NCI-H2107 treated with DMSO at 0.1 percent for 48 hours (cell line): ENCODE results near the gene DDX31.

Experiments used
- DNase-seq: peaks from one replicate; lab custom pipeline; 2025; ENCODE audit not compliant: unreplicated experiment; lab: John Stamatoyannopoulos, UW

The DDX31 gene

GRCh38 chr9:132674485-132674884, 4.7 kb upstream of the DDX31 start:
- no peak for DNase-seq

- DNase-seq = no peak
Observed at GRCh38 chr9:132673355-132673754, 3.6 kb upstream of the DDX31 start.

GRCh38 chr9:132672413-132672690, 2.6 kb upstream of the DDX31 start:
- DNase-seq = no peak

- no peak for DNase-seq
Observed at GRCh38 chr9:132671620-132672412, 2.0 kb upstream of the DDX31 start.

GRCh38 chr9:132670457-132671391, 941 bp upstream of the DDX31 start, which contains the start of gene GTF3C4:
TSS of gene GTF3C4 (plus strand) at chr9:132670464. CDS start at chr9:132670599, 135 bp downstream.
- DNase-seq = peak; percentile 3

GRCh38 chr9:132669319-132669697, 475 bp downstream of the DDX31 start:
- DNase-seq = no peak

GRCh38 chr9:132663851-132664250, 5.9 kb downstream of the DDX31 start:
- no peak for DNase-seq

- no peak for DNase-seq
Observed at GRCh38 chr9:132663117-132663516, 6.7 kb downstream of the DDX31 start.

GRCh38 chr9:132662152-132662945, 7.4 kb downstream of the DDX31 start:
- no peak for DNase-seq

- no peak for DNase-seq
Observed at GRCh38 chr9:132656299-132656698, 13.5 kb downstream of the DDX31 start.

- DNase-seq = no peak
Observed at GRCh38 chr9:132651259-132651658, 18.5 kb downstream of the DDX31 start.

- DNase-seq = no peak
Observed at GRCh38 chr9:132648685-132649084, 21.1 kb downstream of the DDX31 start.

GRCh38 chr9:132648283-132648682, 21.5 kb downstream of the DDX31 start:
- no peak for DNase-seq

GRCh38 chr9:132647806-132648205, 22.0 kb downstream of the DDX31 start:
- no peak for DNase-seq

- DNase-seq = no peak
Observed at GRCh38 chr9:132647355-132647754, 22.4 kb downstream of the DDX31 start.

GRCh38 chr9:132646726-132647125, 23.1 kb downstream of the DDX31 start:
- DNase-seq = no peak

- DNase-seq = no peak
Observed at GRCh38 chr9:132645711-132646110, 24.1 kb downstream of the DDX31 start.

- no peak for DNase-seq
Observed at GRCh38 chr9:132645306-132645705, 24.5 kb downstream of the DDX31 start.

- no peak for DNase-seq
Observed at GRCh38 chr9:132644251-132644650, 25.5 kb downstream of the DDX31 start.

GRCh38 chr9:132641216-132641615, 28.6 kb downstream of the DDX31 start:
- no peak for DNase-seq

GRCh38 chr9:132639322-132639721, 30.5 kb downstream of the DDX31 start:
- DNase-seq = no peak
